ENCODE measurements around the gene SCNM1. TPM values are rescaled to one million over a fixed set of nuclear protein-coding genes. Genes with fewer than 3 reads are reported as not detected.
A peak's percentile ranks its signal among the peaks of the same experiment; 100 is the strongest.
"Not testable (repeated sequence)": the region's sequence is repeated elsewhere in the genome, so short reads cannot be mapped to it uniquely, and the experiment has no call there.

Gene SCNM1
- total RNA-seq, 1 donor from 2014 or later, result 27.3 TPM

DNA sequence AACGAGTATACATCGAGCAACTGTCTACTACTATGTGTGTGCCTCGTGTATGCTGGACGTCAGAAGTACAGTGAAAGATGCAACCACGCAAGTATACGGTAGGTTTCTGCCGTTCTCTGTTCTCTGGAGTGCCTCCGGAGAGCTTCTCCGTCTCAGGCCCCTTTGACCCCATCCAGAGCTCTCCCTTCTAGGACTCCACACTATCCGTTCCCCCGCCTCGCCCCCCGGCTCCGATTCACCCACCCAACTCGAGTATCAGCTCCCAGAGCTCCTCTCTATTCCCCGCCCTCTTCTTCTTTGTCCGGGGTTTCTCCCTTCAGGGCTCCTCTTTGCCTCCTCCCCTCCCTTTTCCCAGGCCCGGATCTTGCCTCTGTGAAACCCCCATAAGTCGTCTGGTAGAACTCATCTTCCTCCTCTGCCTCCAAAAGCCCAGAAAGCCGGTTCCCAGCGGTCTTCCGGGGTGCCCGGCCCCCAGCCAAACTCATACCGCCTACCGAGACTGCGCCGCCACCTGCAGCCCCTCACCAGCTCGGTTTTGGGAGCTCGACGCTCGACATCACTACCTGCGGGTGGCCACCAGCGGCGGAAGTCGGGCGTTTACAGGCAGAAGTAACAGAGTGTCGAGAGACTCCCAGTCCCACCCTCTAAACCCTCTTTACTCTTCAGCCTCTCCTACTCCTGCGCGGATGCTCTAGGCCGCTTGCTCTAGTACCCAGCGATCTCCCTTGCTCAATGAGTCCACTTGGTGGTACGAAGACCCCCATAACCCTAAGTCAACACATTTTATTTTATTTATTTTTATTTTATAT is 23.9 kb downstream of the SCNM1 start, which contains the start of gene VPS72:
TSS of gene VPS72 (minus strand) at position 561 of the 809 bp plus-strand sequence. CDS start at position 485, 76 bp downstream.
- FAIRE-seq, result no peak
- DNase-seq (ENCODE audit: low spot score in 2 of 2), result peak; percentile 62 to 84

GRCh38 chr1:151192047-151192446 is 26.1 kb downstream of the SCNM1 start:
- FAIRE-seq (no peak), DNase-seq (ENCODE audit: low spot score in 2 of 2) (no peak)

- FAIRE-seq, result no peak
Observed at GRCh38 chr1:151193304-151193703, 27.4 kb downstream of the SCNM1 start.

DNA sequence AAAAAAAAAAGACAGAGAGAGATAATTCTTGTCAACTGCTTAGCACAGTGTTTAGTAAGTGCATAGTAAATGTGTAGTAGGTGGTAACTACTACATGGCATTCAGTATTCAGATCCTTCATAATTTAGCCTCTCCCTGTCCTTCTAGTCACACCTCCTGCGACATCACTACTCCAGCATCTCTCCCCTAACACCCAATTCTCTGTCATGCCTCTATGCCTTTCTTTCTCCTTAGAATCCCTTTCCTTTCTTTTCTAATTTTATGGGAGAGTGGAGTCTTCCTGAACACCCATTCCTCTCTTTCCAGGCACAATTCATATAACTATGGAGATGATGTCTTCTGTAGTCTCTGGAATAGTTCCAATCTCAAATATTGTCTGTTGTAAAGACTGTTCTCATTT is 27.9 kb downstream of the SCNM1 start:
- FAIRE-seq, result no peak
- DNase-seq (ENCODE audit: low spot score in 2 of 2), result no peak

More at GRCh38 chr1:151193304-151193703, 27.4 kb downstream of the SCNM1 start:
- DNase-seq (ENCODE audit: low spot score in 2 of 2), result no peak

DNA sequence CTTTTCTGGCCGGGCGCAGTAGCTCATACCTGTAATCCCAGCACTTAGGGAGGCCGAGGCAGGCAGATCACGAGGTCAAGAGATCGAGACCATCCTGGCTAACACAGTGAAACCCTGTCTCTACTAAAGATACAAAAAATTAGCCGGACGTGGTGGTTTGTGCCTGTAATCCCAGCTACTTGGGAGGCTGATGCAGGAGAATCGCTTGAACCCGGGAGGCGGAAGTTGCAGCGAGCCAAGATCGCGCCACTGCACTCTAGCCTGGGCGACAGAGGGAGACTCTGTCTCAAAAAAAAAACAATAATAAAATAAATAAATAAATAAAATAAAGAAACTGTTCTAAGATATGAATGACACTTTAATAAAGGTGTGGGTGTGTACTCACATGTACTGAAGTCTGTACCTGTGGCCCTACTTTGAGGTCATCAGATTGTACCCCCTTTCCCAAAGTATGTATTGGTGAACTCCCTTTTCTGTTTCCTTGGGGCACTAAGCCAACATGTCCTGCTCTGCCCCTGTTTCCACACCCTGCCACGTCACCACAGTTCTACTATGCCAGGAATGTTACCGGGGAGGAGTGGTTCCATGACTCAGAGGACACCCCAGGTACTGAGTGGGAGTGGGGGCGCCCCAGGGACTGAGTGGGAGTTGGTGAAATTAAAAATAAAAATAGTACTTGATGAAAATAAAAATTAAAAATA is 29.1 kb downstream of the SCNM1 start:
- not testable (repeated sequence) for FAIRE-seq; DNase-seq (ENCODE audit: low spot score in 2 of 2)

GRCh38 chr1:151196292-151196800 is 30.4 kb downstream of the SCNM1 start:
- no peak for DNase-seq (ENCODE audit: low spot score in 2 of 2)
- no peak for FAIRE-seq

GRCh38 chr1:151197863-151198253 is 31.9 kb downstream of the SCNM1 start:
- DNase-seq (ENCODE audit: low spot score in 2 of 2) (no peak), FAIRE-seq (no peak)

DNA sequence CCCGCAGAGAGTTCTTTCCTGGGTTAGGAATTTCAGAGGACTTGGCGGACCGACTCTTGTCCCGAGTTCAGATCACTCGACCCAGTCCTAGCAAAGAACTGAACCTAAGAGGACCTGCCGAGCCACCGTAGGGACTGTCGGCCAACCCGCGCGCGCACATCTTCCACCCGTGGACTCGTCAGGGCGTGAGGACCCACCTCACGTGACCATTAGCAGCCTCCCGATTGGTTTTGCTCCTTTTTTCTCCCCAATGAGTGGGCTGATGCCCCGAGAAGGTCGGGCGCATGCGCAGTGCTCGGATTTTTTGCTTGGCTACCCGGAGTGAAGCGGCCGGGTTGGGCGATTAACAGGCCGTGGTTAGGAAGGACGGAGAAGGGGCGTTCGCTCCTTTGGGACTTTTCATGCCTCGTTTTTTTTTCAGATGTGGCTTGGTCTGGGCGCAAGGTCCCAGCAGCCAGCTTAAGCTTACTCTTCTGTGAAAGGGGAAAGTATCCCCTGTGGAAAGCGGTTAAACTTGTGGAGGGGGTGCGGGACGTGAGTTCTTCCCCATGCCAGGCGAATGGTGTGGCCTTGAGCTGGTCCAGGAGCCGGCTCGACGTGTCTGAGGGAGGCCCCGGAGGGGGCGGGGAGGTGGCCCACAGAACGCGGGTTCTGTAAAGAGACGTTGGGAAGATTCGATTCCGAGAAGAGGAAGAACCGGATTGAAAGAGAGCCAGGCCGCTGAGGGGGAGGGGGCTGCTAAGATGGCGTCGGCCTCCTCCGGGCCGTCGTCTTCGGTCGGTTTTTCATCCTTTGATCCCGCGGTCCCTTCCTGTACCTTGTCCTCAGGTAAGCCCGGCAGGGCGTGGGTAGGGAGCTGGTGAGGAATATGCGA is 32.5 kb downstream of the SCNM1 start, which contains the start of gene PIP5K1A:
TSS of gene PIP5K1A (plus strand) at position 299 of the 874 bp plus-strand sequence. CDS start at position 744, 445 bp downstream.
- no peak for FAIRE-seq
- peak; percentile 83 to 96 for DNase-seq (ENCODE audit: low spot score in 2 of 2)

DNA sequence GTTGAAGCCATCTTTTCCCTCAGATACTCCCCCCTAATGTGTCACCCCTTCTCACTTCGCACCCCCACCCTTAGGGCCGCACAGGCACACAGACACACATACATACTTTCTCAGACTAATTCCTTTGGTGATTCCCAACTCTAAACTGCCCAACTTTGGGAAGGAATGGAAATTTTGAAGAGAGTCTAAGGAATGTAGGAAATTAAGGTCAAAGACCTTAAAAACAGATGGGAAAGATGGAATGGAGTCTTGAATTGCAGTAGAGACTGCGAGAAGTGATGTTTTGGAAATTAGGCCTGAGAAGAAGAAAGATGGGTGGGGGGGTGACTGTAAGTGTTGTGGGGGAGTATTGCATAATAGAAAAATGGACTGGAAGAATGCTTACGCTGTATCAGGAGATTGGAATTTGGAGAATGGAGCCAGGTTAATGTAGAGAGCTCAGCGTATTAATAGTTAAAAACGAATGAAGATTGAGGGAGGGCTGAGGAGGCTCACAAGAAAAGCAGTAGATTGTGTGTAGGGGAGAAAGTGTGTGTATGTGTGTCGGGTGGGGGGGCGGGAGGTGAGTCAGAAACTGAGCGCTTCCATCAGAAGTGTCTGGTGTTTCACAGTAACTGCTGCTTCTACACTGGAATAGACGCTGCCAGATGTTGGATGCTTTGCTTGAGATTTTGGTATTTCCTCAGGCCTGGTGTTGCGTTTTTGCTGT is 34.1 kb downstream of the SCNM1 start:
- no peak for FAIRE-seq

DNA sequence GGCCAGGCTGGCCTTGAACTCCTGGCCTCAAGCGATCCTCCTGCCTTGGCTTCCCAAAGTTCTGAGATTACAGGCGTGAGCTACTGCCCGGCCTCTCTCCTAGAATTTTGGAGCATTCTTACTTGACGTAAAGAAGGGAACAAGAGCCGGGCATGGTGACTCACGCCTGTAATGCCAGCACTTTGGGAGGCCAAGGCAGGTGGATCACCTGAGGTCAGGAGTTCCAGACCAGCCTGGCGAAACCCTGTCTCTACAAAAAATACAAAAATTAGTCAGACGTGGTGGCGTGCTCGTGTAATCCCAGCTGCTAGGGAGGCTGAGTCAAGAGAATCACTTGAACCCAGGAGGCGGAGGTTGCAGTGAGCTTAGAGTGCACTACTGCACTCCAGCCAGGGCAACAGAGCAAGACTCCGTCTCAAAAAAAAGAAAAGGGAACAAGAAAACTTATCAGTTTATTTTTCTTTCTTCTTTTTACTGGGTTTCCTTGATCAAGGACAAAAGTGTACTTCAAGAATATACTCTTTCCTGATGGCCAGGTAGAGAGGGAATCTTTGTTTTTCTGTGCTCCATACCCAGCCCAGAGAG is 39.5 kb downstream of the SCNM1 start:
- not testable (repeated sequence) for DNase-seq (ENCODE audit: low spot score in 2 of 2); FAIRE-seq

More for the DNA sequence above, 34.1 kb downstream of the SCNM1 start:
- no peak for DNase-seq (ENCODE audit: low spot score in 2 of 2)

DNA sequence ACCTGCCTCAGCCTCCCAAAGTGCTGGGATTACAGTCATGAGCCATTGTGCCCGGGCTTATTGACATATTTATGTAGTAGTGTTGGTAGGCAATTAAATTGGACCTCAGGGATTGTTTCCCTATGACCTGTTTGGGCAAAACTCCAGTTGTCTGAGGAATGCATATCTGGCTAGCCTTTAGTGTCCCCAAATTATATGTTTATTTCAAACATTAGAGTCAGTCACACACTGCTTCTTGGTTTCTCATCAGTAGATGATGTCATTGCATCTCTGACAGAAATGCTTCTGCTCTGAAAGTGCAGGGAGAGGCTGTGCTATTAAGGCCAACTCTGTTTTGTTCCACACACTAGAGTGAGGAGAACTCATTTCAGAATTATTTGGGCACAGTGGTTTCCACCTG is 44.9 kb downstream of the SCNM1 start:
- no peak for DNase-seq (ENCODE audit: low spot score in 2 of 2)
- FAIRE-seq, result no peak

GRCh38 chr1:151211972-151212705 is 46.2 kb downstream of the SCNM1 start:
- no peak for DNase-seq (ENCODE audit: low spot score in 2 of 2)
- no peak for FAIRE-seq

DNA sequence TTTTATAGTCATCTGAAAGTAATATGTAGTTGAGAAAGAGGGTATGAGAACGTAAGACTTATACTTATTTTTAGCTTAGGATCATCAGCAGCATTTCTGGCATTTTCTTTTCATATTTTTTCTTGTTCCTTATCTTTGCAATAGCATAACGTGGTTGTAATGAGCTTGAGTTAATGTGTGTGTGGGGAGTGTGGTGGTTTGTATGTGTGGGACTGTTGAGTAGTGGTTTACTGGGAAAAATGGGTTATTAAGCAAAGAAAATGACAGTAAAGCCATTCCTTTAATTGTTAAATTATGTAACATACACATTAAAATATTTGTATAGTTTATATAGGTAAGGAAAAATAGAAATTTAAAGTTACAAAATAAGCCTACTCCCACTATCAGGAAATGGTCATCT is 47.6 kb downstream of the SCNM1 start:
- no peak for DNase-seq (ENCODE audit: low spot score in 2 of 2)
- FAIRE-seq, result no peak

Other genes with a start within 250 kb of the SCNM1 start
- gene SETDB1, start 239.8 kb upstream of the SCNM1 start, total RNA-seq, result 62.8 TPM
- 30.2 TPM for gene CERS2, start 191.3 kb upstream of the SCNM1 start, total RNA-seq
- under 0.01 TPM for gene ANXA9, start 183.9 kb upstream of the SCNM1 start, total RNA-seq
- 12.2 TPM for gene MINDY1, start 159.2 kb upstream of the SCNM1 start, total RNA-seq
- 20.4 TPM for gene PRUNE1, start 157.7 kb upstream of the SCNM1 start, total RNA-seq
- under 0.01 TPM for gene BNIPL, start 129.6 kb upstream of the SCNM1 start, total RNA-seq
- gene C1orf56, start 118.4 kb upstream of the SCNM1 start, total RNA-seq, result 2.0 TPM
- gene CDC42SE1, start 106.5 kb upstream of the SCNM1 start, total RNA-seq, result 31.0 TPM
- gene MLLT11, start 105.7 kb upstream of the SCNM1 start, total RNA-seq, result 95.8 TPM
- gene GABPB2, start 95.4 kb upstream of the SCNM1 start, total RNA-seq, result 9.4 TPM
- gene SEMA6C, start 19.5 kb upstream of the SCNM1 start, total RNA-seq, result 16.7 TPM
- gene TNFAIP8L2, start 9.5 kb upstream of the SCNM1 start, total RNA-seq, result 0.82 TPM
- 24.1 TPM for gene LYSMD1, start 242 bp upstream of the SCNM1 start, total RNA-seq
- gene TMOD4, start 9.8 kb downstream of the SCNM1 start, total RNA-seq, result not detected
- 106 TPM for gene VPS72, start 24.1 kb downstream of the SCNM1 start, total RNA-seq
- gene PIP5K1A, start 32.4 kb downstream of the SCNM1 start, total RNA-seq, result 70.5 TPM
- 110 TPM for gene PSMD4, start 88.6 kb downstream of the SCNM1 start, total RNA-seq
- 4.9 TPM for gene ZNF687, start 116.2 kb downstream of the SCNM1 start, total RNA-seq
- gene PI4KB, start 161.3 kb downstream of the SCNM1 start, total RNA-seq, result 28.5 TPM
- 14.3 TPM for gene RFX5, start 181.1 kb downstream of the SCNM1 start, total RNA-seq
- gene SELENBP1, start 206.6 kb downstream of the SCNM1 start, total RNA-seq, result 6.5 TPM
- gene PSMB4, start 233.4 kb downstream of the SCNM1 start, total RNA-seq, result 369 TPM